Measurements from ENCODE around the gene VENTX.

- TF ChIP-seq CTCF (optimal IDR thresholded peaks at IDR 0.05 in 1 of 3, IDR thresholded peaks at IDR 0.05 in 1 of 3, conservative IDR thresholded peaks at IDR 0.05 in 1 of 3; ENCODE audit: extremely low read depth in 1 of 3, insufficient read depth in 2 of 3, low read length in 3 of 3) (no peak), EZH2 (IDR thresholded peaks at IDR 0.05; ENCODE audit: low read length) (no peak)
Measured at GRCh38 chr10:133248334-133248715, 10.7 kb downstream of the VENTX start.
